ENCODE data around the gene LRP5.

DNA sequence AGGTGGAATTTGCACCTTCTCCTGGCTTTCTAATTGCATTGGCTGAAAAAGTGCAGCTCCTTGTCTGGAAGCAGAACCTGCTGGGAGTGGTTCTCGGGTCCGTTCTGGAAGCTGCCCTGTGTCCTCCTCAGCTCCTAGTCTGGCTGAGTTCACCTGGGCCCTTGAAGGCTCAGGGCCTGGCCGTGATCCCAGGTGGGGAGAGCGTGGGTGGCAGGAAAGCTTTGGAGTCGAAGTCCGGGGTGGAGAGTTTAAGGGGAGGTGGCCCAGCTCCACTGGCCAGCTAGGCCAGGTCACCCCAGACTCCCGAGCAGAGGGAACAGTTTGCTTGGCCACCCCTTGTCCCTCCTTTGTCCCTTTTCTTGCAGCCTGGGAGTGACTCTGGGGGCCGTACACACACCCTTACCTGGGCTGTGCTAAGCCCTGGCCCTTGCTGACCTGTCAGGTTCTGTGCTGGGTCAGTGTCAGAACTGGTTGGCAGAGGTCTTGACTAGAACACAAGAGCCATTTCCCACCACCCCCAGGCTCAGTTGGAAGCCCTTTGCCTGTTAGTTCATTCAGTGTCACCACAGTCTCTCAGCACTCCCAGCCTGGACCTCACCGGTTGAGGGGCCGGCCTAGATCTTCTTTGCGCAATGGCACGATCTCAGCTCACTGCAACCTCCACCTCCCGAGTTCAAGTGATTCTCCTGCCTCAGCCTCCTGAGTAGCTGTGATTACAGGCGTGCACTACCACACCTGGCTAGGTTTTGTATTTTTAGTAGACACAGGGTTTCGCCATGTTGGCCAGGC, 37.3 kb downstream of the LRP5 start:
- TF ChIP-seq CTCF (IDR thresholded peaks at IDR 0.05) (no peak), POLR2AphosphoS5 (IDR thresholded peaks at IDR 0.05) (no peak), POLR2A (IDR thresholded peaks at IDR 0.05) (no peak)
